DND-41 (cell line): ENCODE results near the gene PAFAH1B2.

Source experiments
- CTCF ChIP-seq: IDR thresholded peaks from 2 replicates; pipeline ENCODE4 v1.5.1; 2012; ENCODE audit warnings: borderline replicate concordance, low read length, moderate library complexity, mild to moderate bottlenecking; ENCODE audit not compliant: poor library complexity, severe bottlenecking; ENCODE audit errors: extremely low read depth
- EZH2 ChIP-seq: IDR thresholded peaks from 3 replicates; pipeline ENCODE4 v1.6.1; 2012; ENCODE audit warnings: borderline replicate concordance, low read depth, mild to moderate bottlenecking, moderate library complexity, low read length, inconsistent platforms; ENCODE audit not compliant: severe bottlenecking

- TF ChIP-seq EZH2 (no peak), CTCF (no peak)
These were observed 17.7 kb upstream of the PAFAH1B2 start for GRCh38 chr11:117126223-117126965.
